ENCODE measurements around the gene ACOX3. TPM values are rescaled to one million over a fixed set of nuclear protein-coding genes. Genes with fewer than 3 reads are reported as not detected.

The ACOX3 gene
- polyA plus RNA-seq, 1 of the 3 experiments (the other 2 are of a cell fraction): 8.4 TPM

DNA sequence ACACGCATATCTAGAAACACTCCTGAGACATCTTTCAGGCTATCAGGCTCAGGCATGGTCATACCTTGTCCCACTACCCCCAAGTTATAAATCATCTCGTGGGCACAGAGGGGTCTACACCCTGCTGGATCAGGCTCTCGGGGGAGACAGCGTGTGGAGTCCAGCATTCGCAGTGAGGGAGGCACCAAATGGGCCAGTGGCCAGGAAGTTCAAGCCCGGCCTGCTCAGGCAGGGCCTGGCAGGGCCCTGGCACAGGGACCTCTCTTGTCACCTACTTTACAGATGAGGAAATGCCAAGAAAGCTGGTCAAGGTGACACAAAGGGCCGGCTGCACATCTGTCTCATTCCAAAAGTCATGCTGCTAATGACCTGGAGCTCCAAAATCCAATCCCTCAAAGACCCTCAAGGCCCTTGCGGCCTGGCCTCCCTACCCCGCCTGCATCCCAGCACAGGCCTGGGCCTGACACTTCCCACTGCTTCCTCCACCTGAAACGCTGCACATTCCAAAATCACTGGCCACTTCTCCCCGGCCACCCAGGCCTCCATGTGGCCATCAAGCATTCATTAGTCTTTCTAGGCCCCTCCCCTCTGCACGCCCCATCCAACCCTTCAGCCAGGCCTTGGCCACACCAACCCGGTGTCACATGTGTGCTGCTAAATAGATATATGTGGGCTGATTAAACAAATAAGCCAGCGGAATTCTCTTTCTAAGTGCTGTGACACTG lies 35.6 kb downstream of the ACOX3 start:
- H3K9me2 ChIP-seq: no peaks in the 10 kb centered on the region
- H3K9ac ChIP-seq: no peak overlapping the region
- WGBS (ENCODE audit: low lambda C conversion rate): 89% methylated on average over 13 of the region's 14 CpGs
- H3K9me3 ChIP-seq: no peaks in the 10 kb centered on the region
- H3K36me3 ChIP-seq (replicated peaks in 1 of 2; ENCODE audit: control insufficient read depth in 1 of 2, insufficient read depth in 2 of 2, low read length in 1 of 2): peaks cover 6 to 39% of the 10 kb centered on the region in 2 experiments
- peaks cover 7% of the 10 kb centered on the region for H3F3A ChIP-seq (replicated peaks; ENCODE audit: insufficient read depth)
- no peak overlapping the region for H3K27ac ChIP-seq (ENCODE audit: low read depth in 2 of 2, low read length in 1 of 2)
- TF ChIP-seq, protein P1, sequence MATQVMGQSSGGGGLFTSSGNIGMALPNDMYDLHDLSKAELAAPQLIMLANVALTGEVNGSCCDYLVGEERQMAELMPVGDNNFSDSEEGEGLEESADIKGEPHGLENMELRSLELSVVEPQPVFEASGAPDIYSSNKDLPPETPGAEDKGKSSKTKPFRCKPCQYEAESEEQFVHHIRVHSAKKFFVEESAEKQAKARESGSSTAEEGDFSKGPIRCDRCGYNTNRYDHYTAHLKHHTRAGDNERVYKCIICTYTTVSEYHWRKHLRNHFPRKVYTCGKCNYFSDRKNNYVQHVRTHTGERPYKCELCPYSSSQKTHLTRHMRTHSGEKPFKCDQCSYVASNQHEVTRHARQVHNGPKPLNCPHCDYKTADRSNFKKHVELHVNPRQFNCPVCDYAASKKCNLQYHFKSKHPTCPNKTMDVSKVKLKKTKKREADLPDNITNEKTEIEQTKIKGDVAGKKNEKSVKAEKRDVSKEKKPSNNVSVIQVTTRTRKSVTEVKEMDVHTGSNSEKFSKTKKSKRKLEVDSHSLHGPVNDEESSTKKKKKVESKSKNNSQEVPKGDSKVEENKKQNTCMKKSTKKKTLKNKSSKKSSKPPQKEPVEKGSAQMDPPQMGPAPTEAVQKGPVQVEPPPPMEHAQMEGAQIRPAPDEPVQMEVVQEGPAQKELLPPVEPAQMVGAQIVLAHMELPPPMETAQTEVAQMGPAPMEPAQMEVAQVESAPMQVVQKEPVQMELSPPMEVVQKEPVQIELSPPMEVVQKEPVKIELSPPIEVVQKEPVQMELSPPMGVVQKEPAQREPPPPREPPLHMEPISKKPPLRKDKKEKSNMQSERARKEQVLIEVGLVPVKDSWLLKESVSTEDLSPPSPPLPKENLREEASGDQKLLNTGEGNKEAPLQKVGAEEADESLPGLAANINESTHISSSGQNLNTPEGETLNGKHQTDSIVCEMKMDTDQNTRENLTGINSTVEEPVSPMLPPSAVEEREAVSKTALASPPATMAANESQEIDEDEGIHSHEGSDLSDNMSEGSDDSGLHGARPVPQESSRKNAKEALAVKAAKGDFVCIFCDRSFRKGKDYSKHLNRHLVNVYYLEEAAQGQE (IDR thresholded peaks at IDR 0.05; ENCODE audit: low read depth, low read length): no peak
- TF ChIP-seq FOXM1 (IDR thresholded peaks at IDR 0.05; ENCODE audit: low read depth) (no peak), ELF1 (IDR thresholded peaks at IDR 0.05) (no peak), POLR2AphosphoS5 (IDR thresholded peaks at IDR 0.05; ENCODE audit: low read depth, low read length) (no peak), MXI1 (IDR thresholded peaks at IDR 0.05; ENCODE audit: low read depth, low read length) (no peak), TCF12 (IDR thresholded peaks at IDR 0.05) (no peak), NRF1 (IDR thresholded peaks at IDR 0.05; ENCODE audit: low read depth, low read length) (no peak), RCOR1 (IDR thresholded peaks at IDR 0.05; ENCODE audit: low read length) (no peak), TAF1 (IDR thresholded peaks at IDR 0.05; ENCODE audit: borderline replicate concordance, low read depth, low read length) (no peak), GATA2 (CRISPR knock-in tag; IDR thresholded peaks at IDR 0.05) (no peak), CHD2 (IDR thresholded peaks at IDR 0.05; ENCODE audit: low read length, partially characterized antibody) (no peak), RFX5 (IDR thresholded peaks at IDR 0.05; ENCODE audit: low read length) (no peak), GABPA (IDR thresholded peaks at IDR 0.05; ENCODE audit: low read depth) (no peak), RXRA (IDR thresholded peaks at IDR 0.05; ENCODE audit: borderline replicate concordance, low read depth) (no peak), JUND (IDR thresholded peaks at IDR 0.05) (no peak)
- TF ChIP-seq, protein P2, sequence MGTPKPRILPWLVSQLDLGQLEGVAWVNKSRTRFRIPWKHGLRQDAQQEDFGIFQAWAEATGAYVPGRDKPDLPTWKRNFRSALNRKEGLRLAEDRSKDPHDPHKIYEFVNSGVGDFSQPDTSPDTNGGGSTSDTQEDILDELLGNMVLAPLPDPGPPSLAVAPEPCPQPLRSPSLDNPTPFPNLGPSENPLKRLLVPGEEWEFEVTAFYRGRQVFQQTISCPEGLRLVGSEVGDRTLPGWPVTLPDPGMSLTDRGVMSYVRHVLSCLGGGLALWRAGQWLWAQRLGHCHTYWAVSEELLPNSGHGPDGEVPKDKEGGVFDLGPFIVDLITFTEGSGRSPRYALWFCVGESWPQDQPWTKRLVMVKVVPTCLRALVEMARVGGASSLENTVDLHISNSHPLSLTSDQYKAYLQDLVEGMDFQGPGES (IDR thresholded peaks at IDR 0.05; ENCODE audit: low read depth, low read length): no peak
- TF ChIP-seq, protein P3, sequence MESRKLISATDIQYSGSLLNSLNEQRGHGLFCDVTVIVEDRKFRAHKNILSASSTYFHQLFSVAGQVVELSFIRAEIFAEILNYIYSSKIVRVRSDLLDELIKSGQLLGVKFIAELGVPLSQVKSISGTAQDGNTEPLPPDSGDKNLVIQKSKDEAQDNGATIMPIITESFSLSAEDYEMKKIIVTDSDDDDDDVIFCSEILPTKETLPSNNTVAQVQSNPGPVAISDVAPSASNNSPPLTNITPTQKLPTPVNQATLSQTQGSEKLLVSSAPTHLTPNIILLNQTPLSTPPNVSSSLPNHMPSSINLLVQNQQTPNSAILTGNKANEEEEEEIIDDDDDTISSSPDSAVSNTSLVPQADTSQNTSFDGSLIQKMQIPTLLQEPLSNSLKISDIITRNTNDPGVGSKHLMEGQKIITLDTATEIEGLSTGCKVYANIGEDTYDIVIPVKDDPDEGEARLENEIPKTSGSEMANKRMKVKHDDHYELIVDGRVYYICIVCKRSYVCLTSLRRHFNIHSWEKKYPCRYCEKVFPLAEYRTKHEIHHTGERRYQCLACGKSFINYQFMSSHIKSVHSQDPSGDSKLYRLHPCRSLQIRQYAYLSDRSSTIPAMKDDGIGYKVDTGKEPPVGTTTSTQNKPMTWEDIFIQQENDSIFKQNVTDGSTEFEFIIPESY (IDR thresholded peaks at IDR 0.05; ENCODE audit: borderline replicate concordance, low read depth): no peak
- H3K4me1 ChIP-seq (ENCODE audit: control insufficient read depth in 1 of 2, insufficient read depth in 2 of 2, low read depth in 1 of 2, low read length in 1 of 2): peaks cover 0 to 14% of the 10 kb centered on the region in 2 experiments; a peak in 1 of 4 replicates
- H4K20me1 ChIP-seq (ENCODE audit: insufficient read depth): no peaks in the 10 kb centered on the region
- H3K4me3 ChIP-seq (ENCODE audit: low read depth in 2 of 2, low read length in 1 of 2): no peak overlapping the region
- POLR2A ChIA-PET: no interaction called here
- no peak for DNase-seq
- no peaks in the 10 kb centered on the region for H3K79me2 ChIP-seq (ENCODE audit: insufficient read depth)
- H3K4me2 ChIP-seq: no peak overlapping the region
- H2AFZ ChIP-seq (ENCODE audit: low read depth): no peak overlapping the region
- CTCF ChIA-PET: interaction anchor here (1.1 to 6.7 kb wide), 5 partner anchors 10 to 228 kb away, joined by 3 to 115 read pairs (median 26); no protein-coding TSS in a partner anchor
- no peaks in the 10 kb centered on the region for H3K27me3 ChIP-seq (ENCODE audit: insufficient read depth)
